HepG2 (cell line): ENCODE data around the gene IFIT1. TPM values are rescaled to one million over a fixed set of nuclear protein-coding genes. Genes with fewer than 3 reads are reported as not detected.

Source experiments
- ATAC-seq: fragments of 200-7000 bp; cut with Tn5 transposase; 3 replicates; pipeline ENCODE4 v1.9.1; 2020; ENCODE audit warnings: mild to moderate bottlenecking, moderate library complexity
- BruUV-seq: library from RNA; stranded (reverse); fragments of 400-500 nt; replicated peaks from 2 replicates; lab custom pipeline; 2021; lab: Mats Ljungman, UMichigan
- CTCF ChIA-PET: fragments of 300-600 bp; formaldehyde crosslinking; extraction: SDS; loops from one replicate; lab custom pipeline; 2021; ENCODE audit warnings: low total read pairs, inconsistent platforms, low intra/inter-chr PET ratio; lab: Yijun Ruan, JAX
- POLR2A ChIA-PET: fragments of 350-600 bp; sonication (Branson Sonifier 250); formaldehyde crosslinking; loops from one replicate; lab custom pipeline; 2020; ENCODE audit warnings: antibody characterized with exemption, inconsistent platforms; lab: Yijun Ruan, JAX
- DNase-seq: peaks from one replicate; pipeline ENCODE4 v3.0.0-alpha.2; 2015; ENCODE audit warnings: low spot score
- FAIRE-seq: peaks from 3 replicates; lab custom pipeline; 2011; peaks lifted over from hg19 to GRCh38; lab: Jason Lieb, UNC
- H2AFZ ChIP-seq: one replicate; pipeline ENCODE4 v1.6.1; 2011; ENCODE audit warnings: low read length, inconsistent platforms
- H3K27ac ChIP-seq: fragments of 300-600 bp; 3 replicates; pipeline ENCODE4 v1.8.0; 2011; ENCODE audit warnings: mixed run types, mild to moderate bottlenecking, mixed read lengths, low read length, inconsistent platforms; ENCODE audit not compliant: insufficient read depth; ENCODE audit errors: extremely low read length
- H3K27me3 ChIP-seq, 2 experiments: fragments of 200-600 bp in 1 of 2; 2 replicates in 1 of 2; 3 replicates in 1 of 2; pipeline versions ENCODE4 v1.6.0 to v1.8.0; 2011; ENCODE audit warnings: low read length in 2 of 2, mild to moderate bottlenecking in 2 of 2, moderate library complexity in 2 of 2, inconsistent platforms in 1 of 2; ENCODE audit not compliant: insufficient read depth in 2 of 2, control insufficient read depth in 1 of 2
- H3K36me3 ChIP-seq, 2 experiments: fragments of 200-600 bp in 1 of 2; replicated peaks in 1 of 2; 2 replicates in 1 of 2; 3 replicates in 1 of 2; pipeline versions ENCODE4 v1.5.1 to v1.8.0; 2011; ENCODE audit warnings: low read length in 2 of 2, inconsistent platforms in 1 of 2; ENCODE audit not compliant: insufficient read depth in 2 of 2, control insufficient read depth in 1 of 2
- H3K4me1 ChIP-seq: 2 replicates; pipeline ENCODE4 v1.5.1; 2012; ENCODE audit warnings: low read length, inconsistent platforms; ENCODE audit not compliant: insufficient read depth
- H3K4me2 ChIP-seq: 2 replicates; pipeline ENCODE4 v1.6.0; 2011; ENCODE audit warnings: low read depth, low read length, inconsistent platforms
- H3K4me3 ChIP-seq, 3 experiments: fragments of 200-600 bp in 1 of 3; sonication (generic), shearing (Covaris generic) in 1 of 3; replicated peaks in 1 of 3; 2 replicates each; pipeline ENCODE4 v1.5.1; 2011 to 2016; ENCODE audit warnings: low read length in 3 of 3, inconsistent platforms in 2 of 3, low read depth in 2 of 3, mild to moderate bottlenecking in 2 of 3, control low read depth in 1 of 3, mixed read lengths in 1 of 3; ENCODE audit not compliant: insufficient read depth in 1 of 3
- H3K79me2 ChIP-seq: one replicate; pipeline ENCODE4 v1.6.1; 2011; ENCODE audit warnings: low read length, inconsistent platforms; ENCODE audit not compliant: insufficient read depth
- H3K9ac ChIP-seq: 2 replicates; pipeline ENCODE4 v1.6.0; 2011; ENCODE audit warnings: mild to moderate bottlenecking, low read depth, low read length, inconsistent platforms; ENCODE audit not compliant: insufficient read depth
- H3K9me3 ChIP-seq: 2 replicates; pipeline ENCODE4 v1.5.1; 2012; ENCODE audit warnings: mild to moderate bottlenecking, low read length
- H4K20me1 ChIP-seq: 2 replicates; pipeline ENCODE4 v1.6.0; 2011; ENCODE audit warnings: inconsistent platforms, mild to moderate bottlenecking, low read length, moderate library complexity; ENCODE audit not compliant: insufficient read depth
- CEBPZ ChIP-seq: IDR thresholded peaks from 2 replicates; pipeline ENCODE4 v1.6.1; 2012; ENCODE audit warnings: low read length, improper control_type of control experiment
- RAD51 ChIP-seq: fragments of 450-650 bp; IDR thresholded peaks from 2 replicates; pipeline ENCODE4 v1.6.1; 2016; ENCODE audit warnings: borderline replicate concordance
- RXRA ChIP-seq: sonication (generic); formaldehyde crosslinking; IDR thresholded peaks from 2 replicates; pipeline ENCODE4 v1.5.1; 2020; ENCODE audit warnings: missing genetic modification reagents
- SMYD3 ChIP-seq: sonication (generic); formaldehyde crosslinking; IDR thresholded peaks from 2 replicates; pipeline ENCODE4 v1.8.1; 2023; ENCODE audit warnings: mild to moderate bottlenecking, missing genetic modification reagents
- SSRP1 ChIP-seq: IDR thresholded peaks from 2 replicates; pipeline ENCODE4 v1.6.1; 2016; ENCODE audit warnings: control low read depth
- ZFAT ChIP-seq: sonication (generic); formaldehyde crosslinking; conservative IDR thresholded peaks from 2 replicates; pipeline ENCODE4 v1.8.1; 2023; ENCODE audit warnings: missing genetic modification reagents, inconsistent platforms
- ZNF12 ChIP-seq: sonication (generic); formaldehyde crosslinking; IDR thresholded peaks from 2 replicates; pipeline ENCODE4 v1.5.0; 2020; ENCODE audit warnings: missing genetic modification reagents
- ZNF121 ChIP-seq: sonication (generic); formaldehyde crosslinking; IDR thresholded peaks from 2 replicates; pipeline ENCODE4 v1.5.0; 2020; ENCODE audit warnings: mild to moderate bottlenecking, missing genetic modification reagents
- ZNF138 ChIP-seq: sonication (generic); formaldehyde crosslinking; IDR thresholded peaks from 2 replicates; pipeline ENCODE4 v1.5.0; 2020; ENCODE audit warnings: mild to moderate bottlenecking, low read depth, missing genetic modification reagents
- ZNF275 ChIP-seq: sonication (generic); formaldehyde crosslinking; IDR thresholded peaks from 2 replicates; pipeline ENCODE4 v1.8.0; 2022; ENCODE audit warnings: missing genetic modification reagents, mild to moderate bottlenecking, inconsistent platforms, borderline replicate concordance
- ZNF335 ChIP-seq: sonication (generic); formaldehyde crosslinking; IDR thresholded peaks from 2 replicates; pipeline ENCODE4 v1.4.0; 2020; ENCODE audit warnings: missing genetic modification reagents
- ZNF354B ChIP-seq: sonication (generic); formaldehyde crosslinking; IDR thresholded peaks from 2 replicates; pipeline ENCODE4 v1.8.0; 2022; ENCODE audit warnings: mild to moderate bottlenecking, missing genetic modification reagents
- WGBS: methylation state at CpG from one replicate; pipeline ENCODE4 v1.1.6; 2017; ENCODE audit warnings: low lambda C conversion rate; 5-methylcytosine and 5-hydroxymethylcytosine counted together
- in situ Hi-C: cut with HindIII; loops from 2 replicates; pipeline ENCODE4 v1.10.0; 2017; ENCODE audit warnings: low pct_unique_long_range_greater_than_20kb; ENCODE audit not compliant: extremely low pct_ligation_motif_present
- intact Hi-C: fragments of 100-400 bp; cut with micrococcal nuclease; formaldehyde crosslinking; loops from one replicate; pipeline ENCODE4 v1.10.0; 2022; ENCODE audit not compliant: unreplicated experiment
- polyA plus RNA-seq, 8 experiments: library from polyadenylated mRNA; depleted of rRNA in 3 of 8; stranded (reverse) in 7 of 8; unstranded in 1 of 8; fragments of >200 nt; fragmentation: Illumina TruSeq in 4 of 8; extraction: Trizol in 4 of 8; gene quantifications; 2 replicates each; pipeline versions ENCODE4 v1.2.1 to v1.2.3, GENCODE V29; 2011 to 2016; ENCODE audit warnings: low read depth in 4 of 8, missing spikeins in 1 of 8, mixed read lengths in 1 of 8; ENCODE audit not compliant: insufficient read depth in 1 of 8
- total RNA-seq, 5 experiments: library from RNA; depleted of rRNA; stranded (reverse); fragments of >200 nt; fragmentation: Illumina TruSeq; extraction: Trizol; gene quantifications; 2 replicates each; pipeline ENCODE4 v1.2.3, GENCODE V29; 2016; ENCODE audit warnings: low read depth in 1 of 5
- TF ChIP-seq, protein P1 (sequence below): sonication (generic); formaldehyde crosslinking; IDR thresholded peaks from 2 replicates; pipeline ENCODE4 v1.4.0; 2020; ENCODE audit warnings: missing genetic modification reagents, mild to moderate bottlenecking, borderline replicate concordance
- TF ChIP-seq, protein P2 (sequence below): sonication (generic); formaldehyde crosslinking; IDR thresholded peaks from 2 replicates; pipeline ENCODE4 v1.8.0; 2022; ENCODE audit warnings: low read depth, missing genetic modification reagents

Gene IFIT1
- total and polyA plus RNA-seq, 2 of the 13 experiments (the other 11 are each of a cell fraction or from before 2014, with no cell fraction given), result 1.5 to 5.5 TPM

DNA sequence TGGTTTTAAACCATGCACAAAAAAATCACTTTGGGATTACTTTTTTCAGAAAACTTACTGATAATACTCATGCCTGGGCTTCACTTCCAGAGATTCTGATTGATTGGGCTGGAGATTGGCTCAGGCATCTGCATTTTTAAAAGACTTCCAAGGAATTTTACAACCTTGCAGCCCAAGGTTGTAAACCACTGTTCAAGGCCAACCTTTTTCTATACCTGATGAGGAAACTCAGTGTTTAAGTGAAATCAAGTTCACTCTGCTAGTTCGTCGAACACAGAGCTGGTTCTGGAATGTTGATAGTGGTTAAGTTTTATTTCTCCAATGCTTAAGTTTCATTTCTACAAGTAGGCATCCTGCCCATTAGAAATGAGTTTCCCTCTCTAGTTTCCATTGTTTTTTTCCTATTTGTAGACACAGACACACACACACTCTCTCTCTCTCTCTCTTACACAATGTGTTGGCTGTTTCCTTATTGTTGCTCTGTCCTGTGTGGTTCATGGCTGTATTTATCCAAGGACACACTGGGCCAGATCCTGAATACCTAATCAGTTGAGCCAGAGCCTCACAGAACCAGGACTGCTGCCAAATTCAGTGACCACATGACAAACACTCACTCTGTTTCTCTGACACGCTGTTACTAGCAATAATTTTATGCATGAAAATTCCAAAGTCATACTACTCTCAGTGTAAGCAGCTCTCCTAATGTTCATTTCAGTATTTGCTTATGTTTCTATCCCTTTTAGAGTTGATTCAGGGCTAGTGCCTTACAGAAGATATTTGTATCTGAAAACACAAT is 18.3 kb upstream of the IFIT1 start:
- peak; percentile 93 for FAIRE-seq
- no peak overlapping the region for H2AFZ ChIP-seq
- peak; percentile 90 for TF ChIP-seq ZNF12 (CRISPR knock-in tag)
- no peak for TF ChIP-seq SMYD3 (CRISPR knock-in tag)
- TF ChIP-seq ZNF138, result no peak
- no peak for TF ChIP-seq CEBPZ
- no peak for TF ChIP-seq ZNF121
- TF ChIP-seq, protein P1, sequence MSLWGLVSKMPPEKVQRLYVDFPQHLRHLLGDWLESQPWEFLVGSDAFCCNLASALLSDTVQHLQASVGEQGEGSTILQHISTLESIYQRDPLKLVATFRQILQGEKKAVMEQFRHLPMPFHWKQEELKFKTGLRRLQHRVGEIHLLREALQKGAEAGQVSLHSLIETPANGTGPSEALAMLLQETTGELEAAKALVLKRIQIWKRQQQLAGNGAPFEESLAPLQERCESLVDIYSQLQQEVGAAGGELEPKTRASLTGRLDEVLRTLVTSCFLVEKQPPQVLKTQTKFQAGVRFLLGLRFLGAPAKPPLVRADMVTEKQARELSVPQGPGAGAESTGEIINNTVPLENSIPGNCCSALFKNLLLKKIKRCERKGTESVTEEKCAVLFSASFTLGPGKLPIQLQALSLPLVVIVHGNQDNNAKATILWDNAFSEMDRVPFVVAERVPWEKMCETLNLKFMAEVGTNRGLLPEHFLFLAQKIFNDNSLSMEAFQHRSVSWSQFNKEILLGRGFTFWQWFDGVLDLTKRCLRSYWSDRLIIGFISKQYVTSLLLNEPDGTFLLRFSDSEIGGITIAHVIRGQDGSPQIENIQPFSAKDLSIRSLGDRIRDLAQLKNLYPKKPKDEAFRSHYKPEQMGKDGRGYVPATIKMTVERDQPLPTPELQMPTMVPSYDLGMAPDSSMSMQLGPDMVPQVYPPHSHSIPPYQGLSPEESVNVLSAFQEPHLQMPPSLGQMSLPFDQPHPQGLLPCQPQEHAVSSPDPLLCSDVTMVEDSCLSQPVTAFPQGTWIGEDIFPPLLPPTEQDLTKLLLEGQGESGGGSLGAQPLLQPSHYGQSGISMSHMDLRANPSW (CRISPR knock-in tag), result no peak
- no peak for TF ChIP-seq SSRP1
- no peak for TF ChIP-seq RAD51
- TF ChIP-seq ZNF275, result no peak
- TF ChIP-seq ZNF354B (CRISPR knock-in tag), result no peak
- TF ChIP-seq RXRA (CRISPR knock-in tag), result peak; percentile 53; the same call in 1 of the 2 replicates
- no peak for TF ChIP-seq ZNF335 (CRISPR knock-in tag)
- TF ChIP-seq, protein P2, sequence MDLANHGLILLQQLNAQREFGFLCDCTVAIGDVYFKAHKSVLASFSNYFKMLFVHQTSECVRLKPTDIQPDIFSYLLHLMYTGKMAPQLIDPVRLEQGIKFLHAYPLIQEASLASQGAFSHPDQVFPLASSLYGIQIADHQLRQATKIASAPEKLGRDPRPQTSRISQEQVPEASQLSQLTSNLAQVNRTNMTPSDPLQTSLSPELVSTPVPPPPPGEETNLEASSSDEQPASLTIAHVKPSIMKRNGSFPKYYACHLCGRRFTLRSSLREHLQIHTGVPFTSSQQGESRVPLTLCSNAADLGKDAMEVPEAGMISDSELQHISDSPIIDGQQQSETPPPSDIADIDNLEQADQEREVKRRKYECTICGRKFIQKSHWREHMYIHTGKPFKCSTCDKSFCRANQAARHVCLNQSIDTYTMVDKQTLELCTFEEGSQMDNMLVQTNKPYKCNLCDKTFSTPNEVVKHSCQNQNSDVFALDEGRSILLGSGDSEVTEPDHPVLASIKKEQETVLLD (CRISPR knock-in tag), result no peak
- no peak for TF ChIP-seq ZFAT (CRISPR knock-in tag)

More for the DNA sequence above, 18.3 kb upstream of the IFIT1 start:
- intact Hi-C loops (loop anchor here (2.0 kb wide), 2 partner anchors 15 to 19 kb away; partner anchors contain the start of gene IFIT1), in situ Hi-C loops (loop anchor here (5.0 kb wide), 1 partner anchor 117 kb away; no protein-coding TSS in a partner anchor)
- peaks cover 45% of the 10 kb centered on the region for H3K4me1 ChIP-seq
- ATAC-seq (peak; percentile 90), DNase-seq (peak; percentile 93)
- 0% methylated on average over 3 of the region's 3 CpGs for WGBS
- no peaks in the 10 kb centered on the region for H3K36me3 ChIP-seq
- peak overlapping the region in 2 of 3 experiments; percentile 30; a peak in 3 of 6 replicates for H3K4me3 ChIP-seq
- H3K9me3 ChIP-seq, result no peaks in the 10 kb centered on the region
- CTCF ChIA-PET, result no interaction called here
- no TSS peak for BruUV-seq
- POLR2A ChIA-PET, result interaction anchor here (0.9 to 1.6 kb wide), 5 partner anchors 19 to 123 kb away, joined by 3 to 5 read pairs (median 4); partner anchors contain the start of genes IFIT1 and LIPA
- no peaks in the 10 kb centered on the region for H3K79me2 ChIP-seq
- peak overlapping the region; percentile 76 for H3K27ac ChIP-seq
- H3K27me3 ChIP-seq, result no peaks in the 10 kb centered on the region
- peak overlapping the region; percentile 14; the same call in 1 of the 2 replicates for H3K9ac ChIP-seq
- H3K4me2 ChIP-seq, result peak overlapping the region; percentile 69
- H4K20me1 ChIP-seq, result no peaks in the 10 kb centered on the region
